Measurements from ENCODE around the gene SKIDA1.

Gene SKIDA1

GRCh38 chr10:21518149-21518640, 7.3 kb downstream of the SKIDA1 start:
- Histone ChIP-seq H3K79me2 (ENCODE audit: insufficient read depth, low read length) (no peaks in the 10 kb centered on the region), H2AFZ (ENCODE audit: low read length) (no peak overlapping the region), H3F3A (ENCODE audit: insufficient read depth, low read length) (no peaks in the 10 kb centered on the region), H3K36me3 (ENCODE audit: insufficient read depth, low read length) (no peaks in the 10 kb centered on the region), H4K20me1 (ENCODE audit: insufficient read depth, low read length) (no peaks in the 10 kb centered on the region), H3K27ac (ENCODE audit: low read depth, low read length, poor library complexity, severe bottlenecking) (no peak overlapping the region), H3K4me1 (ENCODE audit: insufficient read depth, low read length, severe bottlenecking) (peaks cover 36% of the 10 kb centered on the region), H3K9me3 (ENCODE audit: low read length) (no peaks in the 10 kb centered on the region), H3K4me3 (ENCODE audit: low read depth, low read length, poor library complexity, severe bottlenecking) (peak overlapping the region; percentile 68), H3K4me2 (ENCODE audit: low read length) (peak overlapping the region; percentile 96), H3K27me3 (ENCODE audit: insufficient read depth, low read length) (peaks cover 7% of the 10 kb centered on the region), H3K9me2 (ENCODE audit: low read depth, low read length) (no peaks in the 10 kb centered on the region), H3K9ac (ENCODE audit: low read length) (no peak overlapping the region; the same call in 1 of the 2 replicates)
- TF ChIP-seq CTCF (IDR thresholded peaks at IDR 0.05; ENCODE audit: low read length) (no peak), EZH2 (IDR thresholded peaks at IDR 0.05; ENCODE audit: borderline replicate concordance, low read length) (no peak)

- H3K9me2 ChIP-seq (ENCODE audit: low read depth, low read length), result no peaks in the 10 kb centered on the region
- peaks cover 7% of the 10 kb centered on the region for H3K27me3 ChIP-seq (ENCODE audit: insufficient read depth, low read length)
- TF ChIP-seq EZH2 (IDR thresholded peaks at IDR 0.05; ENCODE audit: borderline replicate concordance, low read length) (no peak), CTCF (IDR thresholded peaks at IDR 0.05; ENCODE audit: low read length) (no peak)
- no peaks in the 10 kb centered on the region for H3K36me3 ChIP-seq (ENCODE audit: insufficient read depth, low read length)
- no peaks in the 10 kb centered on the region for H3K79me2 ChIP-seq (ENCODE audit: insufficient read depth, low read length)
- H4K20me1 ChIP-seq (ENCODE audit: insufficient read depth, low read length), result no peaks in the 10 kb centered on the region
- no peaks in the 10 kb centered on the region for H3F3A ChIP-seq (ENCODE audit: insufficient read depth, low read length)
- H2AFZ ChIP-seq (ENCODE audit: low read length), result no peak overlapping the region
- H3K4me1 ChIP-seq (ENCODE audit: insufficient read depth, low read length, severe bottlenecking), result peaks cover 36% of the 10 kb centered on the region
- no peaks in the 10 kb centered on the region for H3K9me3 ChIP-seq (ENCODE audit: low read length)
- H3K27ac ChIP-seq (ENCODE audit: low read depth, low read length, poor library complexity, severe bottlenecking), result no peak overlapping the region
- H3K4me3 ChIP-seq (ENCODE audit: low read depth, low read length, poor library complexity, severe bottlenecking), result peak overlapping the region; percentile 68
- H3K9ac ChIP-seq (ENCODE audit: low read length), result peak overlapping the region; percentile 43; the same call in 1 of the 2 replicates
- peak overlapping the region; percentile 96 for H3K4me2 ChIP-seq (ENCODE audit: low read length)
These were observed 8.1 kb downstream of the SKIDA1 start for GRCh38 chr10:21517134-21518031.

GRCh38 chr10:21516242-21517131, 9.0 kb downstream of the SKIDA1 start:
- Histone ChIP-seq H3K36me3 (ENCODE audit: insufficient read depth, low read length) (no peaks in the 10 kb centered on the region), H3K4me1 (ENCODE audit: insufficient read depth, low read length, severe bottlenecking) (peaks cover 36% of the 10 kb centered on the region), H3K9me3 (ENCODE audit: low read length) (no peaks in the 10 kb centered on the region), H3K9me2 (ENCODE audit: low read depth, low read length) (no peaks in the 10 kb centered on the region), H3F3A (ENCODE audit: insufficient read depth, low read length) (no peaks in the 10 kb centered on the region), H3K27me3 (ENCODE audit: insufficient read depth, low read length) (peaks cover 7% of the 10 kb centered on the region), H2AFZ (ENCODE audit: low read length) (no peak overlapping the region), H3K9ac (ENCODE audit: low read length) (no peak overlapping the region), H3K4me3 (ENCODE audit: low read depth, low read length, poor library complexity, severe bottlenecking) (peak overlapping the region; percentile 68), H3K79me2 (ENCODE audit: insufficient read depth, low read length) (no peaks in the 10 kb centered on the region), H3K4me2 (ENCODE audit: low read length) (peak overlapping the region; percentile 96), H3K27ac (ENCODE audit: low read depth, low read length, poor library complexity, severe bottlenecking) (no peak overlapping the region), H4K20me1 (ENCODE audit: insufficient read depth, low read length) (no peaks in the 10 kb centered on the region)
- TF ChIP-seq CTCF (IDR thresholded peaks at IDR 0.05; ENCODE audit: low read length), result no peak
- TF ChIP-seq EZH2 (IDR thresholded peaks at IDR 0.05; ENCODE audit: borderline replicate concordance, low read length), result no peak
